Parathyroid adenoma (tissue), 2 donors: Measurements from ENCODE around the gene BRSK1.

Source experiments
- H2AFZ ChIP-seq: fragments of 300-600 bp; sonication (generic); one replicate; pipeline ENCODE4 v1.7.0; 2017; ENCODE audit warnings: antibody characterized with exemption, mild to moderate bottlenecking
- H3K27ac ChIP-seq: fragments of 300-600 bp; sonication (generic); one replicate; pipeline ENCODE4 v1.7.0; 2017
- H3K27me3 ChIP-seq: fragments of 300-600 bp; sonication (generic); one replicate; pipeline ENCODE4 v1.7.0; 2017; ENCODE audit warnings: low read length; ENCODE audit not compliant: control insufficient read depth, insufficient read depth
- H3K36me3 ChIP-seq: fragments of 300-600 bp; sonication (generic); one replicate; pipeline ENCODE4 v1.7.0; 2017; ENCODE audit warnings: low read length; ENCODE audit not compliant: control insufficient read depth, insufficient read depth
- H3K4me1 ChIP-seq: fragments of 300-600 bp; sonication (generic); one replicate; pipeline ENCODE4 v1.7.0; 2017; ENCODE audit warnings: control low read depth
- H3K4me2 ChIP-seq: fragments of 300-600 bp; sonication (generic); one replicate; pipeline ENCODE4 v1.7.0; 2017; ENCODE audit warnings: low read length
- H3K4me3 ChIP-seq: fragments of 300-600 bp; sonication (generic); one replicate; pipeline ENCODE4 v1.7.0; 2017; ENCODE audit warnings: low read depth, low read length
- H3K79me2 ChIP-seq: fragments of 300-600 bp; sonication (generic); one replicate; pipeline ENCODE4 v1.7.0; 2017; ENCODE audit warnings: control low read depth
- H3K9ac ChIP-seq: fragments of 300-600 bp; sonication (generic); one replicate; pipeline ENCODE4 v1.7.0; 2017; ENCODE audit warnings: mild to moderate bottlenecking
- H3K9me3 ChIP-seq: fragments of 300-600 bp; sonication (generic); one replicate; pipeline ENCODE4 v1.7.0; 2017; ENCODE audit warnings: low read length; ENCODE audit not compliant: control insufficient read depth
- TF ChIP-seq, protein P1 (sequence below): fragments of 300-600 bp; sonication (generic); IDR thresholded peaks from one replicate; pipeline ENCODE4 v1.7.0; 2017; ENCODE audit warnings: antibody characterized with exemption, mild to moderate bottlenecking
- donor health status: primary hyperparathyroidism.

Gene BRSK1

DNA sequence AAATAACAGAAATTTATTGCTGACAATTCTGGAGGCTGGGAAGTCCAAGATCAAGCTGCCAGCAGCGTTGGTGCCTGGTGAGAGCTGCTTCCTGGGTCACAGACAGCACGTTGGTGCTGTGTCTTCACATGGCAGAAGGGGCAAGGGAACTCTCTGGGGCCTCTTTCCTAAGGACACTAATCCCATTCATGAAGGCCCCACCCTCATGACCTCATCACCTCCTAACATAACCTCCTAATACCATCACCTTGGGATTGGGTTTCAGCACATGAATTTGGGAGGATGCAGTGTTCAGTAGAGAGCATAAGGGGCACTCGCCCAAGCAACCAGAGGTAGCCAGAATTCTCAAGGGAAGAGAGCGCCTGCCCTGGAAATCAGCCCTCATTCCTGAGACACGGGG, 25.7 kb downstream of the BRSK1 start:
- TF ChIP-seq, protein P1, sequence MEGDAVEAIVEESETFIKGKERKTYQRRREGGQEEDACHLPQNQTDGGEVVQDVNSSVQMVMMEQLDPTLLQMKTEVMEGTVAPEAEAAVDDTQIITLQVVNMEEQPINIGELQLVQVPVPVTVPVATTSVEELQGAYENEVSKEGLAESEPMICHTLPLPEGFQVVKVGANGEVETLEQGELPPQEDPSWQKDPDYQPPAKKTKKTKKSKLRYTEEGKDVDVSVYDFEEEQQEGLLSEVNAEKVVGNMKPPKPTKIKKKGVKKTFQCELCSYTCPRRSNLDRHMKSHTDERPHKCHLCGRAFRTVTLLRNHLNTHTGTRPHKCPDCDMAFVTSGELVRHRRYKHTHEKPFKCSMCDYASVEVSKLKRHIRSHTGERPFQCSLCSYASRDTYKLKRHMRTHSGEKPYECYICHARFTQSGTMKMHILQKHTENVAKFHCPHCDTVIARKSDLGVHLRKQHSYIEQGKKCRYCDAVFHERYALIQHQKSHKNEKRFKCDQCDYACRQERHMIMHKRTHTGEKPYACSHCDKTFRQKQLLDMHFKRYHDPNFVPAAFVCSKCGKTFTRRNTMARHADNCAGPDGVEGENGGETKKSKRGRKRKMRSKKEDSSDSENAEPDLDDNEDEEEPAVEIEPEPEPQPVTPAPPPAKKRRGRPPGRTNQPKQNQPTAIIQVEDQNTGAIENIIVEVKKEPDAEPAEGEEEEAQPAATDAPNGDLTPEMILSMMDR: no peak
- Histone ChIP-seq H3K27me3 (no peaks in the 10 kb centered on the region), H3K36me3 (no peaks in the 10 kb centered on the region), H2AFZ (no peak overlapping the region), H3K9me3 (no peaks in the 10 kb centered on the region), H3K9ac (no peak overlapping the region), H3K27ac (no peak overlapping the region), H3K4me3 (no peak overlapping the region), H3K79me2 (no peaks in the 10 kb centered on the region), H3K4me2 (no peak overlapping the region), H3K4me1 (no peaks in the 10 kb centered on the region)

DNA sequence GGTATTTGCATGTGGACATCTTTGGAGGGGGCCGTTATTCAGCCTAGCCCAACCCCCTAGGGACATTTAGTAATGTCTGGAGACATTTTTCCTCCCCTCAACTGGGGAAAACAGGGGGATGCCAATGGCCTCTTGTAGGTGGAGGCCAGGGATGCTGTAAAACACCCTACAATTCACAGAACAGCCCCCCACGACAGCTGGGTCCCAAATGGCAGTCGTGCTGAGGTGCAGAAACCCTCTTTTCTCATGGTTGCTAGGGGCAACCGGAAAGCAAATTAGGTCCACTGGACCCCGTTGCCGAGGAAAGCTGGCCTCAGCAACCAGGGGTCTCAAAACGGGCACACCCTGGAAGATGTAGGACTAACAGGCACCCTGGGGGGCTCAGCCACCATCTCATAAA, 26.7 kb downstream of the BRSK1 start:
- Histone ChIP-seq H3K27me3 (no peaks in the 10 kb centered on the region), H3K4me3 (no peak overlapping the region), H3K27ac (no peak overlapping the region), H3K4me1 (no peaks in the 10 kb centered on the region), H2AFZ (no peak overlapping the region), H3K9ac (no peak overlapping the region), H3K4me2 (no peak overlapping the region), H3K79me2 (no peaks in the 10 kb centered on the region), H3K36me3 (no peaks in the 10 kb centered on the region), H3K9me3 (no peaks in the 10 kb centered on the region)
- TF ChIP-seq, protein P1: no peak

DNA sequence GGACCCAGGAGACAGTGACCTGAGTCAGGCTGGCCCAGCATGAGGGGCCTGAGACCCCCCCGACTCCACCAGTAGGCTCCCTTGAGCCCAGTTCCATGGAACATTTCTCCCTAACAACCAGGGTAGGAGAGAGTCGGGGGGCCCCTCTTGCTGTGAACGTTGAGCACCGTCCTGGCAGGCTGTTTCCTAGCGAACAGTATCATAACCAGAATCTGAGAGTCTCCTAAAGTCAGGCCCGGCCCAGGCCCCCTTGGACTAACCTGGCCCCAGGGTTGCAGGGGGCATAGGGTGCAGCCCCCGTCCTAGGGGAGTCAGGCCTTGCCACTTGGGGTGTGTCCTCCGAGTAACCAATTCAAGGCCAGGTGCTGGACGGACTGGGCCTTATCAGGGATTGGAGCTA, 27.6 kb downstream of the BRSK1 start:
- Histone ChIP-seq H3K4me3 (no peak overlapping the region), H2AFZ (no peak overlapping the region), H3K27ac (no peak overlapping the region), H3K27me3 (no peaks in the 10 kb centered on the region), H3K79me2 (no peaks in the 10 kb centered on the region), H3K9me3 (no peaks in the 10 kb centered on the region), H3K4me2 (no peak overlapping the region), H3K9ac (no peak overlapping the region), H3K36me3 (no peaks in the 10 kb centered on the region), H3K4me1 (no peaks in the 10 kb centered on the region)
- TF ChIP-seq, protein P1: no peak

DNA sequence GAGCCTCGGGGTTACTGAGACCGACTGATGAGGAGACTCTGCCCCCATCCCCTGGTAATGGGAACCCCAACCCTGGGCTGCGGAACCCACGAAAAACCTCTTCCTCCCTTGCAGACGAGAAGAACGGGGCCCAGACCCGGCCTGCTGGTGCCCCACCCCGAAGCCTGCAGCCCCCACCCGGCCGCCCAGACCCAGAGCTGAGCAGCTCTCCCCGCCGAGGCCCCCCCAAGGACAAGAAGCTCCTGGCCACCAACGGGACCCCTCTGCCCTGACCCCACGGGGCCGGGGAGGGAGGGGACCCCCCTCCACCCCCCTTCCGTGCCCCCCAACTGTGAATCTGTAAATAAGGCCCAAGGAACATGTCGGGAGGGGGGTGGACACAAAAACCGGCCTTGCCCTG, 28.0 kb downstream of the BRSK1 start:
- TF ChIP-seq, protein P1: no peak
- H3K4me3 ChIP-seq: no peak overlapping the region
- H3K9me3 ChIP-seq: no peaks in the 10 kb centered on the region
- H3K9ac ChIP-seq: no peak overlapping the region
- H3K79me2 ChIP-seq: no peaks in the 10 kb centered on the region
- H3K36me3 ChIP-seq: no peaks in the 10 kb centered on the region
- H2AFZ ChIP-seq: no peak overlapping the region
- H3K27me3 ChIP-seq: no peaks in the 10 kb centered on the region
- no peak overlapping the region for H3K27ac ChIP-seq
- no peaks in the 10 kb centered on the region for H3K4me1 ChIP-seq
- H3K4me2 ChIP-seq: no peak overlapping the region

DNA sequence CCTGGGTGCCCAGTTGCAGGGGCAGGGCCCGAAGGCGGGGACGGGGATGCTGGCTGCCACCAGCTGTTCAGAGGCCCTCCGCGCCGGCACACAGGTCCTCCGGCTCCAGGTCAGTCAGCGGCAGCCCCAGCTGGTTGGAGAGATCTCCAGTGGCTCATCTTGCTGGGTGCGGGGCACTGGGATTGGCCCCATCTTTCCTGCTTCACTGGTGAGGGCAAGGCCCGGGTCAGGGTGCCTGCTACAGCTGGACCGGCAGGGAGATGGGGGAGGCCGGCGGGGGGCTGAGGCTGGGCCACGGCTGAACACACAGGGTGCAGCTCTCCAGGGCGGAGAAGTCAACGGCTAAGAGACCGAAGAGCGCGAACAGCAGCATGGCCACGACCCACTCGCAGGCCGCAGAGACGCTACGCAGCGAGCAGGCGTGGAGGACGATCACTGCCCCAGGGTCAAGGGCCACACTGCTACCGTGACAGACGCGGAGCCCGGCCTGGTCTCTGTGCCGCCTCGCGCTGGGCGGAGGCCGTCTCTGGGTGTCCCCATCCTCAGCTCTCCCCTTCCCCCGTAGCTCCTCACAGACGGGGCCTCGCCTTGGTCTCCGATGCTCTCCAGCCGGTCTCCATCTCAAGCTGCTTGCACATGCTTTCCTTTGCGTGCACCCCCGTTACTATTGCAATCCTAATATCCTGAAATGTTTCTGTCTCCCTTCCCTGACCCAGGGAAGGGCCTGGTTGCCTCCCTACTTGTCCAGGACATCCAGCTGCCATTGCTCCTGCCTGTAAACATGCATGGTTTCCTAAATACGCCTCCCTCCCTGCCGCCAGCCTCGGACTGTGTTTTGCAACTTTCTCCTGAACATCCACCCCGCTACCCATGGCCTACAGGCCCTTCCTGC, 29.1 kb downstream of the BRSK1 start:
- Histone ChIP-seq H3K4me3 (no peak overlapping the region), H3K9ac (no peak overlapping the region), H3K79me2 (no peaks in the 10 kb centered on the region), H2AFZ (no peak overlapping the region), H3K36me3 (no peaks in the 10 kb centered on the region), H3K4me1 (no peaks in the 10 kb centered on the region), H3K27ac (no peak overlapping the region), H3K4me2 (no peak overlapping the region), H3K27me3 (no peaks in the 10 kb centered on the region), H3K9me3 (no peaks in the 10 kb centered on the region)
- TF ChIP-seq, protein P1: no peak
